ENCODE data around the gene TESMIN. TPM values are rescaled to one million over a fixed set of nuclear protein-coding genes. Genes with fewer than 3 reads are reported as not detected.

Gene TESMIN
- total RNA-seq, 1 donor from 2014 or later: 1.1 TPM

DNA sequence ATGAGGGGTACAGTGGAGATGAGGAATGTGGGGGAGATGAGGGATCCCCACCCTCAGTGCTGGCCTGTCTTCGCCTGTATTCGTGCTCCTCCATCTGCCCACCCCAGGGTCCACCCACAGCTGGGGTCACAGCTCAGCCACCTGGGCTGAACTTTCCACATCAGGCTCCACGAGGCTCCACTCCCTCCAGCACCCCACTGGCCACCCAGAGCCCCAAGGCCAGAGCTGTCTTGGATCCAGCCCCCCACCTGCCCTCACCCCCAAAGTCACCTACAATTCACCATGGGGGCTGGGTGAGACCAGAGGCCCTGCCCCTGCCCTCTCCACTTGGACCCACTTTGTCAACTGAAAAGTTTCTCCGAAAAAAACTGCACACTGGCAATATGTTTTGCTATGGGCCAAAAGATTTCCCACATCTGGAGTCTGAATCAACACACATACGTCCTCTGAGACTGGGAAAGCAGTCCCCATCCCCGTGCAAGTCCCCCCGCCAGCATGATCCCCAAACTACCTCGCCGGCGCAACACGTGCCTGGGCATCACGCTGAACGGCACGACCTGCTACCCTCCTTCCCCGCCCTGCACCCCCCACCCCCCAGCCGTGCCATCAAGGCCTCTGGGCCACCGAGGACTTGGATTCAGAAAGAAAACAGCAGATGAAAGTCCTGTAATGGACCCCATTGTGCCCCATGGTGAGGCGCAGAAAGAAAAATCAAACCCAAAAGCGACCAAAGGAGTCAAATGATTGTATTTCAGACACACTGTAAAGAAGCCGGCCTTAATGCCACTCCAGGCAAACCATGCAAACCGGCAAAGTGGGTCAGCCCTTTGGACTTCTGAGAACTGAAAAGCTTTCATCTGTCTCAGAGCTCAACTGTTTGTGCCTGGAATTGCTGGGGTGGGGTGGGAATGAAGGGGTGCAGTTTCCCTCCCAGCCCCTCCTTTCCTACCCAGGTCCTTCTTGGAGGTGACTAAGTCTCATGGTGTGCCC lies 83.5 kb downstream of the TESMIN start:
- peaks cover 1% of the 10 kb centered on the region for H3K36me3 Mint-ChIP-seq (ENCODE audit: low read depth, unreplicated experiment)
- Histone ChIP-seq H3K36me3 (ENCODE audit: insufficient read depth, low read length) (no peaks in the 10 kb centered on the region), H3K4me1 (ENCODE audit: insufficient read depth, low read length) (no peaks in the 10 kb centered on the region), H3K79me2 (ENCODE audit: insufficient read depth, low read length) (no peaks in the 10 kb centered on the region), H3K9ac (ENCODE audit: low read length) (no peak overlapping the region), H3K27ac (ENCODE audit: low read depth, low read length) (no peak overlapping the region), H3K4me2 (ENCODE audit: low read length) (no peak overlapping the region), H3K4me3 (ENCODE audit: insufficient read depth, low read depth, low read length) (no peak overlapping the region), H2AFZ (ENCODE audit: low read depth, low read length) (no peak overlapping the region), H3K9me3 (ENCODE audit: insufficient read depth, low read depth, low read length) (peaks cover 8% of the 10 kb centered on the region), H4K20me1 (ENCODE audit: insufficient read depth, low read length) (no peaks in the 10 kb centered on the region), H3K27me3 (ENCODE audit: insufficient read depth, low read length) (peaks cover 28% of the 10 kb centered on the region)
- DNase-seq (ENCODE audit: low read depth) (no peak), FAIRE-seq (no peak)
- no peak overlapping the region for H3K27ac Mint-ChIP-seq (ENCODE audit: unreplicated experiment)
- H3K4me1 Mint-ChIP-seq (ENCODE audit: low read depth, unreplicated experiment): no peaks in the 10 kb centered on the region
- no peak overlapping the region for H3K4me3 Mint-ChIP-seq (ENCODE audit: unreplicated experiment)
- H3K27me3 Mint-ChIP-seq (ENCODE audit: low read depth, unreplicated experiment): peaks cover 44% of the 10 kb centered on the region
- TF ChIP-seq EZH2 (IDR thresholded peaks at IDR 0.05; ENCODE audit: insufficient read depth, low read length): no peak
- peaks cover 9% of the 10 kb centered on the region for H3K9me3 Mint-ChIP-seq (ENCODE audit: unreplicated experiment)

DNA sequence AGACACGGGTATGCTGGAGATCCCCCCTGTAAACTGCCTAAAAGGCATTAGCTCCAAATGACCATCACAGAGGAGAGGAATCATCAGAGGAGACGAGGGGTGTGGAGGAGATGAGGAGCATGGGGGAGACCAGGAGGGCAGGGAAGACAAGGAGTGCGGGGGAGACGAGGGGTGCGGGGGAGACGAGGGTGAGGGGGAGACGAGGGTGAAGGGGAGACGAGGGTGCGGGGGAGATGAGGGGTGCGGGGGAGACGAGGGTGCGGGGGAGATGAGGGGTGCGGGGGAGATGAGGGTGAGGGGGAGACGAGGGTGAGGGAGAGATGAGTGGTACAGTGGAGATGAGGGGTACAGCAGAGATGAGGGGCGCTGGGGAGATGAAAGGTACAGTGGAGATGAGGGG lies 84.5 kb downstream of the TESMIN start:
- Histone ChIP-seq H3K9ac (ENCODE audit: low read length) (no peak overlapping the region), H3K36me3 (ENCODE audit: insufficient read depth, low read length) (no peaks in the 10 kb centered on the region), H4K20me1 (ENCODE audit: insufficient read depth, low read length) (no peaks in the 10 kb centered on the region), H3K79me2 (ENCODE audit: insufficient read depth, low read length) (no peaks in the 10 kb centered on the region), H3K4me3 (ENCODE audit: insufficient read depth, low read depth, low read length) (no peak overlapping the region), H3K27ac (ENCODE audit: low read depth, low read length) (no peak overlapping the region), H3K27me3 (ENCODE audit: insufficient read depth, low read length) (peaks cover 34% of the 10 kb centered on the region), H3K4me1 (ENCODE audit: insufficient read depth, low read length) (no peaks in the 10 kb centered on the region), H3K4me2 (ENCODE audit: low read length) (no peak overlapping the region), H3K9me3 (ENCODE audit: insufficient read depth, low read depth, low read length) (peaks cover 14% of the 10 kb centered on the region), H2AFZ (ENCODE audit: low read depth, low read length) (no peak overlapping the region)
- Mint-ChIP-seq H3K9me3 (ENCODE audit: unreplicated experiment) (peaks cover 15% of the 10 kb centered on the region), H3K27me3 (ENCODE audit: low read depth, unreplicated experiment) (peaks cover 50% of the 10 kb centered on the region), H3K4me1 (ENCODE audit: low read depth, unreplicated experiment) (no peaks in the 10 kb centered on the region), H3K27ac (ENCODE audit: unreplicated experiment) (no peak overlapping the region), H3K4me3 (ENCODE audit: unreplicated experiment) (no peak overlapping the region), H3K36me3 (ENCODE audit: low read depth, unreplicated experiment) (no peaks in the 10 kb centered on the region)
- no peak for FAIRE-seq
- no peak for DNase-seq (ENCODE audit: low read depth)
- TF ChIP-seq EZH2 (IDR thresholded peaks at IDR 0.05; ENCODE audit: insufficient read depth, low read length): no peak
- TF ChIP-seq, protein P1, sequence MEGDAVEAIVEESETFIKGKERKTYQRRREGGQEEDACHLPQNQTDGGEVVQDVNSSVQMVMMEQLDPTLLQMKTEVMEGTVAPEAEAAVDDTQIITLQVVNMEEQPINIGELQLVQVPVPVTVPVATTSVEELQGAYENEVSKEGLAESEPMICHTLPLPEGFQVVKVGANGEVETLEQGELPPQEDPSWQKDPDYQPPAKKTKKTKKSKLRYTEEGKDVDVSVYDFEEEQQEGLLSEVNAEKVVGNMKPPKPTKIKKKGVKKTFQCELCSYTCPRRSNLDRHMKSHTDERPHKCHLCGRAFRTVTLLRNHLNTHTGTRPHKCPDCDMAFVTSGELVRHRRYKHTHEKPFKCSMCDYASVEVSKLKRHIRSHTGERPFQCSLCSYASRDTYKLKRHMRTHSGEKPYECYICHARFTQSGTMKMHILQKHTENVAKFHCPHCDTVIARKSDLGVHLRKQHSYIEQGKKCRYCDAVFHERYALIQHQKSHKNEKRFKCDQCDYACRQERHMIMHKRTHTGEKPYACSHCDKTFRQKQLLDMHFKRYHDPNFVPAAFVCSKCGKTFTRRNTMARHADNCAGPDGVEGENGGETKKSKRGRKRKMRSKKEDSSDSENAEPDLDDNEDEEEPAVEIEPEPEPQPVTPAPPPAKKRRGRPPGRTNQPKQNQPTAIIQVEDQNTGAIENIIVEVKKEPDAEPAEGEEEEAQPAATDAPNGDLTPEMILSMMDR (IDR thresholded peaks at IDR 0.05; ENCODE audit: insufficient read depth, low read depth, low read length): no peak

DNA sequence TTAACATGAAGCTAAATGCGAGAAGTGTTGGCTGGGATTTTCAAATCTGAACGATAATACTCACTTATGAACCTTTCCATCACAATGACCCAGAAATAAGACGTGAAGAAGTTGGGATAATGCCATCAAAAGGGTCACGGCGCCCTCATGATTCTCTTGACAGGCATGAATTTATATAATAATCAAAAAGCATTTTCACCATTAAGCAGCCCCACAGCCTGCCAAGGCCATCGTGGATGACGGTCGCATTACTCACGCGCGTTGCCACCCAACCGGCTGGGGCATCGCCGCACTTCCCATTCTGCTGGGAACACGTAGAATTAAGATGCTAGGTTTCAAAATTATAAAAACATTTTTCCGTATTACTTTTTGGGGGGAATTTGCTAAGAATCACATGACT lies 85.9 kb downstream of the TESMIN start:
- no peak overlapping the region for H3K4me3 Mint-ChIP-seq (ENCODE audit: unreplicated experiment)
- peaks cover 53% of the 10 kb centered on the region for H3K27me3 Mint-ChIP-seq (ENCODE audit: low read depth, unreplicated experiment)
- H3K79me2 ChIP-seq (ENCODE audit: insufficient read depth, low read length): no peaks in the 10 kb centered on the region
- DNase-seq (ENCODE audit: low read depth) (no peak), FAIRE-seq (no peak)
- H3K27ac ChIP-seq (ENCODE audit: low read depth, low read length): no peak overlapping the region
- H4K20me1 ChIP-seq (ENCODE audit: insufficient read depth, low read length): peaks cover 2% of the 10 kb centered on the region
- peaks cover 44% of the 10 kb centered on the region for H3K27me3 ChIP-seq (ENCODE audit: insufficient read depth, low read length)
- no peaks in the 10 kb centered on the region for H3K36me3 ChIP-seq (ENCODE audit: insufficient read depth, low read length)
- no peaks in the 10 kb centered on the region for H3K4me1 Mint-ChIP-seq (ENCODE audit: low read depth, unreplicated experiment)
- no peak overlapping the region for H3K27ac Mint-ChIP-seq (ENCODE audit: unreplicated experiment)
- H3K4me3 ChIP-seq (ENCODE audit: insufficient read depth, low read depth, low read length): no peak overlapping the region
- TF ChIP-seq EZH2 (IDR thresholded peaks at IDR 0.05; ENCODE audit: insufficient read depth, low read length): no peak
- TF ChIP-seq, protein P1 (IDR thresholded peaks at IDR 0.05; ENCODE audit: insufficient read depth, low read depth, low read length): no peak
- H3K9me3 ChIP-seq (ENCODE audit: insufficient read depth, low read depth, low read length): peaks cover 14% of the 10 kb centered on the region
- H3K4me1 ChIP-seq (ENCODE audit: insufficient read depth, low read length): no peaks in the 10 kb centered on the region
- no peak overlapping the region for H2AFZ ChIP-seq (ENCODE audit: low read depth, low read length)
- no peak overlapping the region for H3K9ac ChIP-seq (ENCODE audit: low read length)
- no peak overlapping the region for H3K4me2 ChIP-seq (ENCODE audit: low read length)
- H3K9me3 Mint-ChIP-seq (ENCODE audit: unreplicated experiment): peaks cover 13% of the 10 kb centered on the region
- H3K36me3 Mint-ChIP-seq (ENCODE audit: low read depth, unreplicated experiment): no peaks in the 10 kb centered on the region
